Prostate gland (tissue), 2 donors: ENCODE results near the gene CLEC16A.

Source experiments
- POLR2A ChIP-seq: fragments of 450-650 bp; IDR thresholded peaks from one replicate; pipeline ENCODE4 v1.6.1; 2016; ENCODE audit warnings: antibody characterized with exemption, mild to moderate bottlenecking
- POLR2AphosphoS5 ChIP-seq: sonication (generic); formaldehyde crosslinking; IDR thresholded peaks from one replicate; pipeline ENCODE4 v1.6.1; 2017; ENCODE audit warnings: antibody characterized with exemption
- TF ChIP-seq, protein P1 (sequence below), 4 experiments: fragments of 200-600 bp in 2 of 4; fragments of 450-650 bp in 2 of 4; sonication (generic) in 2 of 4; IDR thresholded peaks; 1 replicate in 3 of 4; 2 replicates in 1 of 4; pipeline ENCODE4 v1.5.1; 2016 to 2019; ENCODE audit warnings: antibody characterized with exemption in 4 of 4, mild to moderate bottlenecking in 2 of 4, moderate library complexity in 2 of 4

DNA sequence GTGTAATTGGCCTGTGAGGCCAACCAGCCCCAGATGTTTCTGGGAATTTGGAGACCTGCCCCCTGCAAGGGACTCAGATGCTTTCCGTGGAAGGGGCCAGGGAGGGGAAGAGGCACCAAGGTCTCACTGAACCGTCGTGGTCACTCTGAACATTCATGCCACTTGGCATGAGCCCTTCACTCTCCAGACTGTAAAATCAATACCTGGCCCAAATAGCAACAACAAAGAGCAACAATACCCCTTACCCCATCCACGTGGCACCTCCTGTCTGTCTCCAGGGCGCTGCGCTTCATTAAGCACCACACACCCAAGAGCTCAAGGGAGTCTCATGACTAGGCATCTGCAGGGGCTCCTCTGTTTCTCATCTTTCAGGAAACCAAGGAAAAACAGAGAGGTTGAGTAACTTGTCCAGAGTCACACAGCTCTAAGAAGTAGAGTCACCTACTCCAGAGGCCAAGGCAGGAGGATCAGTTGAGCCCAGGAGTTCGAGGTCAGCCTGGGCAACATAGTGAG is 258.8 kb downstream of the CLEC16A start:
- TF ChIP-seq, protein P1, sequence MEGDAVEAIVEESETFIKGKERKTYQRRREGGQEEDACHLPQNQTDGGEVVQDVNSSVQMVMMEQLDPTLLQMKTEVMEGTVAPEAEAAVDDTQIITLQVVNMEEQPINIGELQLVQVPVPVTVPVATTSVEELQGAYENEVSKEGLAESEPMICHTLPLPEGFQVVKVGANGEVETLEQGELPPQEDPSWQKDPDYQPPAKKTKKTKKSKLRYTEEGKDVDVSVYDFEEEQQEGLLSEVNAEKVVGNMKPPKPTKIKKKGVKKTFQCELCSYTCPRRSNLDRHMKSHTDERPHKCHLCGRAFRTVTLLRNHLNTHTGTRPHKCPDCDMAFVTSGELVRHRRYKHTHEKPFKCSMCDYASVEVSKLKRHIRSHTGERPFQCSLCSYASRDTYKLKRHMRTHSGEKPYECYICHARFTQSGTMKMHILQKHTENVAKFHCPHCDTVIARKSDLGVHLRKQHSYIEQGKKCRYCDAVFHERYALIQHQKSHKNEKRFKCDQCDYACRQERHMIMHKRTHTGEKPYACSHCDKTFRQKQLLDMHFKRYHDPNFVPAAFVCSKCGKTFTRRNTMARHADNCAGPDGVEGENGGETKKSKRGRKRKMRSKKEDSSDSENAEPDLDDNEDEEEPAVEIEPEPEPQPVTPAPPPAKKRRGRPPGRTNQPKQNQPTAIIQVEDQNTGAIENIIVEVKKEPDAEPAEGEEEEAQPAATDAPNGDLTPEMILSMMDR (IDR thresholded peaks at IDR 0.05), result no peak
- TF ChIP-seq POLR2A (no peak), POLR2AphosphoS5 (no peak)
